ENCODE data around the gene PCDHGA6.
A peak's percentile ranks its signal among the peaks of the same experiment; 100 is the strongest.
"Not testable (repeated sequence)": the region's sequence is repeated elsewhere in the genome, so short reads cannot be mapped to it uniquely, and the experiment has no call there.

Gene PCDHGA6

DNA sequence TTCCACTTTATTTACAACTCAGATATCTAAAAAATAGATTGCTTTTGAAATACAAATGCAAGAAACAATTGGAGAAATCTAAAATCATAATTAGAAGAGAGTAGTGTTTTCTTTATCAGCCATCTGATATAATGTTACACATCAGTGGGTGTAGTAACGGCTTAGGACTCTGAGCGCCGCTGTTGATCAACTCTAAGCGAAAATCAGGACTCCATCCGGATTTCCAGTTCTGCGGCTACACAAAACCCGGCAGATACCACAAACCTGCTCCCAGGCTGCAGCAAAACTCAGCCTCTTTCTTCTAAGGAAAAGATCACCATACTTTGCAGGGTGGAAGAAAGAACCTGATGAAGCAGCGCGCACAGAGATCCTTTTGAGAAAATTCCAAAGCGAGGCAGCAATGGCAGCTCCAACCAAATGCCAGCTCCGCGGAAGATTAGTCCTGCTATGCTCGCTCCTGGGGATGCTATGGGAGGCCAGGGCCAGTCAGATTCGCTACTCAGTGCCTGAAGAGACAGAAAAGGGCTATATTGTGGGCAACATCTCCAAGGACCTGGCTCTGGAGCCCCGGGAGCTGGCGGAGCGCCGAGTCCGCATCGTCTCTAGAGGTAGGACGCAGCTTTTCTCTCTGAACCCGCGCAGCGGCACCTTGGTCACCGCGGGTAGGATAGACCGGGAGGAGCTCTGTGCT lies 29.0 kb downstream of the PCDHGA6 start, which contains the start of gene PCDHGA9:
TSS of gene PCDHGA9 (plus strand) at position 226 of the 691 bp plus-strand sequence. CDS start at position 401, 175 bp downstream.
- no peaks in the 10 kb centered on the region for H3K4me1 ChIP-seq (ENCODE audit: insufficient read depth, low read length)
- no peaks in the 10 kb centered on the region for H3K27me3 ChIP-seq (ENCODE audit: insufficient read depth, low read length)
- no peak within 1 kb of the TSS for H3K27ac ChIP-seq (ENCODE audit: low read length)
- H3K9me3 ChIP-seq (ENCODE audit: insufficient read depth, low read depth, low read length), result peaks cover 38% of the 10 kb centered on the region
- H3K4me3 ChIP-seq (ENCODE audit: low read length), result no peak within 1 kb of the TSS
- no peaks in the 10 kb centered on the region for H3K36me3 ChIP-seq (ENCODE audit: insufficient read depth, low read depth, low read length)
- no peak within 1 kb of the TSS for H3K9ac ChIP-seq (ENCODE audit: low read depth, low read length)

GRCh38 chr5:141403387-141403786 lies 29.7 kb downstream of the PCDHGA6 start:
- Histone ChIP-seq H3K9me3 (ENCODE audit: insufficient read depth, low read depth, low read length) (peaks cover 37% of the 10 kb centered on the region), H3K36me3 (ENCODE audit: insufficient read depth, low read depth, low read length) (no peaks in the 10 kb centered on the region), H3K27ac (ENCODE audit: low read length) (no peak overlapping the region), H3K9ac (ENCODE audit: low read depth, low read length) (no peak overlapping the region), H3K4me1 (ENCODE audit: insufficient read depth, low read length) (no peaks in the 10 kb centered on the region), H3K27me3 (ENCODE audit: insufficient read depth, low read length) (peaks cover under 1% of the 10 kb centered on the region; the same call in 1 of the 2 replicates), H3K4me3 (ENCODE audit: low read length) (no peak overlapping the region)

GRCh38 chr5:141407790-141408505 lies 34.3 kb downstream of the PCDHGA6 start, which contains the start of gene PCDHGB6:
TSS of gene PCDHGB6 (plus strand) at chr5:141408021. CDS start at chr5:141408203, 182 bp downstream.
- H3K4me1 ChIP-seq (ENCODE audit: insufficient read depth, low read length); H3K36me3 ChIP-seq (ENCODE audit: insufficient read depth, low read depth, low read length); H3K27ac ChIP-seq (ENCODE audit: low read length): not testable (repeated sequence)
- H3K9ac ChIP-seq (ENCODE audit: low read depth, low read length), result peak within 1 kb of the TSS; percentile 76
- H3K27me3 ChIP-seq (ENCODE audit: insufficient read depth, low read length), result peaks cover 12% of the 10 kb centered on the region
- H3K9me3 ChIP-seq (ENCODE audit: insufficient read depth, low read depth, low read length), result peaks cover 16% of the 10 kb centered on the region; the same call in 1 of the 2 replicates
- peak within 1 kb of the TSS; percentile 84 for H3K4me3 ChIP-seq (ENCODE audit: low read length)

DNA sequence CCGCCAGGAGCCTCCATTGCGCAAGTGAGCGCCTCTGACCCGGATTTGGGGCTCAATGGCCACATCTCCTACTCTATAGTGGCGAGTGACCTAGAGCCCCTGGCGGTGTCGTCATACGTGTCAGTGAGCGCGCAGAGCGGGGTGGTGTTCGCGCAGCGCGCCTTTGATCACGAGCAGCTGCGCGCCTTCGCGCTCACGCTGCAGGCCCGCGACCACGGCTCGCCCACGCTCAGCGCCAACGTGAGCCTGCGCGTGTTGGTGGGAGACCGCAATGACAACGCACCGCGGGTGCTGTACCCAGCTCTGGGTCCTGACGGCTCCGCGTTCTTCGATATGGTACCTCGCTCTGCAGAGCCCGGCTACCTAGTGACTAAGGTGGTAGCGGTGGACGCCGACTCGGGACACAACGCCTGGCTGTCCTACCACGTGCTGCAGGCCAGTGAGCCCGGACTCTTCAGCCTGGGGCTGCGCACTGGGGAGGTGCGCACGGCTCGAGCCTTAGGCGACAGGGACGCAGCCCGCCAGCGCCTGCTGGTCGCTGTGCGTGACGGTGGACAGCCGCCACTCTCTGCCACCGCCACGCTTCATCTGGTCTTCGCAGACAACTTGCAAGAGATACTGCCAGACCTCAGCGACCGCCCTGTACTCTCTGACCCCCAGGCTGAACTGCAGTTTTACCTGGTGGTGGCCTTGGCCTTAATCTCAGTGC lies 36.1 kb downstream of the PCDHGA6 start:
- H3K27ac ChIP-seq (ENCODE audit: low read length), result no peak overlapping the region
- peaks cover 12% of the 10 kb centered on the region for H3K27me3 ChIP-seq (ENCODE audit: insufficient read depth, low read length)
- H3K4me1 ChIP-seq (ENCODE audit: insufficient read depth, low read length), result no peaks in the 10 kb centered on the region
- H3K9ac ChIP-seq (ENCODE audit: low read depth, low read length), result no peak overlapping the region
- peaks cover 27% of the 10 kb centered on the region for H3K9me3 ChIP-seq (ENCODE audit: insufficient read depth, low read depth, low read length)
- no peaks in the 10 kb centered on the region for H3K36me3 ChIP-seq (ENCODE audit: insufficient read depth, low read depth, low read length)
- no peak overlapping the region for H3K4me3 ChIP-seq (ENCODE audit: low read length)

DNA sequence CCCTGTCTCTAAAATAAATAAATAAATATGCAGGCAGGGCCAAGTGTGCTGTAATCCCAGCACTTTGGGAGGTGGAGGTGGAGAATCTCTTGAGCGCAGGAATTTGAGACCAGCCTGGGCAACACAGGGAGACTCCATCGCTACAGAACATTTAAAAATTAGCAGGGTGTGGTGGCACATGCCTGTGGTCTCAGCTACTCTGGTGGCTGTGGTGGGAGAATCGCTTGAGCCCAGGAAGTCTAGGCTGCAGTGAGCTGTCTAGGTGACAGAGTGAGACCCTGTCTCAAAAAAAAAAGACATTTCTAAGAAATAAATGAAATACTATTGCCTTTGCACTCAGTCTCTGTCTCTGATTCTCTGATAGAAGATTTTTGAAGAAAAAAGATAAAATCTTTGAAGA lies 37.9 kb downstream of the PCDHGA6 start:
- Histone ChIP-seq H3K27ac (ENCODE audit: low read length) (no peak overlapping the region), H3K4me3 (ENCODE audit: low read length) (no peak overlapping the region), H3K36me3 (ENCODE audit: insufficient read depth, low read depth, low read length) (no peaks in the 10 kb centered on the region), H3K27me3 (ENCODE audit: insufficient read depth, low read length) (peaks cover 12% of the 10 kb centered on the region), H3K9me3 (ENCODE audit: insufficient read depth, low read depth, low read length) (peaks cover 27% of the 10 kb centered on the region), H3K4me1 (ENCODE audit: insufficient read depth, low read length) (no peaks in the 10 kb centered on the region), H3K9ac (ENCODE audit: low read depth, low read length) (no peak overlapping the region)

DNA sequence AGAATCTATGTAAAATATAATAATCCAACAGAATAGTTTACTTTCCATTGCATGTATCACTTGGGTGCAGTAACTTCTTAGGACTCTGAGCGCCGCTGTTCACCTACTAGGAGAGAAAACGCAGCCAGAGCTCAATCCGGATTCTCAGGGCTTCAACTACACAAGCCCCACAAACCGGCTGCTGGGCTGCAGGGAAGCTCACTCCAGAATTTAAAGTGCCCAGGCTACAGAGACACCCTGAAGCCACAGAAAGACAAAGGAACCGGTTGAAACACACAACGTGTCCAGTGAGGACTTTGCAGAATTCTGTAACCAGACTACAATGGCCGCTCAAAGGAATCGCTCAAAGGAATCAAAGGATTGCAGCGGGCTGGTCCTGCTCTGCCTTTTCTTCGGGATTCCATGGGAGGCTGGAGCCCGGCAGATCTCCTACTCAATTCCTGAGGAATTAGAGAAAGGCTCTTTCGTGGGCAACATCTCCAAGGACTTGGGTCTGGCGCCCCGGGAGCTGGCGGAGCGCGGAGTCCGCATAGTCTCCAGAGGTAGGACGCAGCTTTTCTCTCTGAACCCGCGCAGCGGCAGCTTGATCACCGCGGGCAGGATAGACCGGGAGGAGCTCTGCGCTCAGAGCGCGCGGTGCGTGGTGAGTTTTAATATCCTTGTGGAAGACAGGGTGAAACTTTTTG lies 39.3 kb downstream of the PCDHGA6 start, which contains the start of gene PCDHGA10:
TSS of gene PCDHGA10 (plus strand) at position 134 of the 686 bp plus-strand sequence. CDS start at position 323, 189 bp downstream.
- Histone ChIP-seq H3K4me1 (ENCODE audit: insufficient read depth, low read length) (no peaks in the 10 kb centered on the region), H3K36me3 (ENCODE audit: insufficient read depth, low read depth, low read length) (no peaks in the 10 kb centered on the region), H3K4me3 (ENCODE audit: low read length) (peak within 1 kb of the TSS; percentile 78; the same call in 1 of the 2 replicates), H3K27me3 (ENCODE audit: insufficient read depth, low read length) (peaks cover 13% of the 10 kb centered on the region), H3K9ac (ENCODE audit: low read depth, low read length) (peak within 1 kb of the TSS; percentile 77; the same call in 1 of the 2 replicates), H3K27ac (ENCODE audit: low read length) (no peak within 1 kb of the TSS), H3K9me3 (ENCODE audit: insufficient read depth, low read depth, low read length) (peaks cover 27% of the 10 kb centered on the region)

- peaks cover 17% of the 10 kb centered on the region for H3K27me3 ChIP-seq (ENCODE audit: insufficient read depth, low read length)
- peak overlapping the region; percentile 78; the same call in 1 of the 2 replicates for H3K4me3 ChIP-seq (ENCODE audit: low read length)
- no peak overlapping the region for H3K27ac ChIP-seq (ENCODE audit: low read length)
- peak overlapping the region; percentile 77; the same call in 1 of the 2 replicates for H3K9ac ChIP-seq (ENCODE audit: low read depth, low read length)
- no peaks in the 10 kb centered on the region for H3K4me1 ChIP-seq (ENCODE audit: insufficient read depth, low read length)
- H3K9me3 ChIP-seq (ENCODE audit: insufficient read depth, low read depth, low read length), result peaks cover 31% of the 10 kb centered on the region
- no peaks in the 10 kb centered on the region for H3K36me3 ChIP-seq (ENCODE audit: insufficient read depth, low read depth, low read length)
Observed at GRCh38 chr5:141413540-141414069, 39.9 kb downstream of the PCDHGA6 start.

- H3K27ac ChIP-seq (ENCODE audit: low read length); H3K36me3 ChIP-seq (ENCODE audit: insufficient read depth, low read depth, low read length); H3K9ac ChIP-seq (ENCODE audit: low read depth, low read length); H3K4me1 ChIP-seq (ENCODE audit: insufficient read depth, low read length); H3K4me3 ChIP-seq (ENCODE audit: low read length): not testable (repeated sequence)
- Histone ChIP-seq H3K9me3 (ENCODE audit: insufficient read depth, low read depth, low read length) (peaks cover 30% of the 10 kb centered on the region), H3K27me3 (ENCODE audit: insufficient read depth, low read length) (peaks cover 13% of the 10 kb centered on the region)
Observed at GRCh38 chr5:141414548-141415274, 41.0 kb downstream of the PCDHGA6 start.

DNA sequence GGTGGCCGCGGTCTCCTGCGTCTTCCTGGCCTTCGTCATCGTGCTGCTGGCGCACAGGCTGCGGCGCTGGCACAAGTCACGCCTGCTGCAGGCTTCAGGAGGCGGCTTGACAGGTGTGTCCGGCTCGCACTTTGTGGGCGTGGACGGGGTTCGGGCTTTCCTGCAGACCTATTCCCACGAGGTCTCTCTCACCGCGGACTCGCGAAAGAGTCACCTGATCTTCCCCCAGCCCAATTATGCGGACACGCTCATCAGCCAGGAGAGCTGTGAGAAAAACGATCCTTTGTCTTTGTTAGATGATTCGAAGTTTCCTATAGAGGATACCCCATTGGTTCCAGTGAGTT lies 41.6 kb downstream of the PCDHGA6 start:
- not testable (repeated sequence) for H3K9ac ChIP-seq (ENCODE audit: low read depth, low read length); H3K4me1 ChIP-seq (ENCODE audit: insufficient read depth, low read length); H3K27ac ChIP-seq (ENCODE audit: low read length); H3K36me3 ChIP-seq (ENCODE audit: insufficient read depth, low read depth, low read length); H3K4me3 ChIP-seq (ENCODE audit: low read length)
- H3K9me3 ChIP-seq (ENCODE audit: insufficient read depth, low read depth, low read length), result peaks cover 35% of the 10 kb centered on the region
- peaks cover 13% of the 10 kb centered on the region for H3K27me3 ChIP-seq (ENCODE audit: insufficient read depth, low read length)

DNA sequence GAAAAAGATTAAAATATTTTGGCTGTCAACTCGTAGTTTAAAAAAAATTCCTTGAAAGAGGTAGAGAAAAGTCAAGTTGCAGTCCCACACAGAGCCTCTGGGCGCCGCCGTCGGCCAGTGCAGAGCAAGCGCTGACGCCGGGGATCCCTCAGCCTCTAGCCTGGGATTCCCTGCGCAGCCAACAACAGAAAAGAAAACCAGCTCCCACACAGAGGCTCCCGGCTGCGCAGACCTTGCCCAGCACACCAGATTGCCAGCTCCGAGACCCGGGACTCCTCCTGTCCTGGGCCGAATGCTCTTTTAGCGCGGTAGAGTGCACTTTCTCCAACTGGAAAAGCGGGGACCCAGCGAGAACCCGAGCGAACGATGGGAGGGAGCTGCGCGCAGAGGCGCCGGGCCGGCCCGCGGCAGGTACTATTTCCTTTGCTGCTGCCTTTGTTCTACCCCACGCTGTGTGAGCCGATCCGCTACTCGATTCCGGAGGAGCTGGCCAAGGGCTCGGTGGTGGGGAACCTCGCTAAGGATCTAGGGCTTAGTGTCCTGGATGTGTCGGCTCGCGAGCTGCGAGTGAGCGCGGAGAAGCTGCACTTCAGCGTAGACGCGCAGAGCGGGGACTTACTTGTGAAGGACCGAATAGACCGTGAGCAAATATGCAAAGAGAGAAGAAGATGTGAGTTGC lies 43.9 kb downstream of the PCDHGA6 start, which contains the start of gene PCDHGB7:
TSS of gene PCDHGB7 (plus strand) at position 184 of the 679 bp plus-strand sequence. CDS start at position 367, 183 bp downstream.
- Histone ChIP-seq H3K4me3 (ENCODE audit: low read length) (peak within 1 kb of the TSS; percentile 72), H3K9ac (ENCODE audit: low read depth, low read length) (peak within 1 kb of the TSS; percentile 78), H3K27me3 (ENCODE audit: insufficient read depth, low read length) (peaks cover 13% of the 10 kb centered on the region), H3K9me3 (ENCODE audit: insufficient read depth, low read depth, low read length) (peaks cover 57% of the 10 kb centered on the region), H3K36me3 (ENCODE audit: insufficient read depth, low read depth, low read length) (peaks cover 26% of the 10 kb centered on the region; the same call in 1 of the 2 replicates)
- H3K4me1 ChIP-seq (ENCODE audit: insufficient read depth, low read length); H3K27ac ChIP-seq (ENCODE audit: low read length): not testable (repeated sequence)
